CD4-positive, alpha-beta T cell treated with Interleukin-1 beta for 1 hour (primary cell): ENCODE measurements around the gene CLTCL1.
"Not testable (repeated sequence)": the region's sequence is repeated elsewhere in the genome, so short reads cannot be mapped to it uniquely, and the experiment has no call there.

Experiments used
- DNase-seq, 2 donors: peaks; one replicate each; pipeline ENCODE4 v3.0.0-alpha.2; 2020 to 2022

CLTCL1 gene

GRCh38 chr22:19291580-19292457 lies at the start of gene CLTCL1:
TSS of gene CLTCL1 (minus strand) at chr22:19291719. CDS start at chr22:19291641, 78 bp downstream.
- peak; percentile 74 to 75 for DNase-seq

DNA sequence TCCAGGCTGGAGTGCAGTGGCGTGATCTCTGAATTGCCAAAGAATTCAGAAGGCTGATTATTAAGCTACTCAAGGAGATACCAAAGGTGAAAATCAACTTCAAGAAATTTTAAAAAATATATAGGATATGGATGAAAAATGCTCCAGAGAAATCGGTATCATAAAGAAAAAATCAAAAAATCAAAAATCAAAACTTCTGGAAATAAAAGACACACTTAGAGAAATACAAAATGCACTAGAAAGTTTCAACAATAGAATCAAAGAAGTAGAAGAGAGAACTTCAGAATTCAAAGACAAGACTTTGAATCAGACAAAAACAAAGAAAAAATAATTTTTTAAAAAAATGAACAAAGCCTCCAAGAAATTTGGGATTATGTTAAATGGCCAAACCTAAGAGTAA lies 45.6 kb upstream of the CLTCL1 start:
- DNase-seq = no peak

GRCh38 chr22:19336133-19337075 lies 44.9 kb upstream of the CLTCL1 start:
- no peak for DNase-seq

GRCh38 chr22:19331975-19332374 lies 40.5 kb upstream of the CLTCL1 start:
- no peak for DNase-seq

DNA sequence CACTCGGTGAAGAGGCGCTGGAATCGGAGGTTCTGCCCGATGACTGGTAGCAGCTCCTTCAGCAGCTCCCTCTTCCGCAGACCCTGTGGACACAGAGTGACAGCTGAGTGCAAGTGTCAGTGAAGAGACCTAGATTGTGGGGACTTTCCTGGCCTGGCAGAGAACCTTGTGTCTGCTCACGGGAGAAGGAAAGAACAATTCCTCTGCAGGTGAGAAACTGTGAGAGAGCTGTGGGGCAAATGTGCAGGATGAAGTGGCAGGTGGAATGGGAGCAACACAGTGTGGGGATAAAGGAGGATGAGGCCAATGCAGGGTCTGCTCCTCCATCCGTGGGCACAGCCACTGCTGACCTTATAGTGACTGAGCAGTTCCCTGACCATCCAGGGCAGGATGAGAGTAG lies 40.0 kb upstream of the CLTCL1 start:
- DNase-seq = no peak

DNA sequence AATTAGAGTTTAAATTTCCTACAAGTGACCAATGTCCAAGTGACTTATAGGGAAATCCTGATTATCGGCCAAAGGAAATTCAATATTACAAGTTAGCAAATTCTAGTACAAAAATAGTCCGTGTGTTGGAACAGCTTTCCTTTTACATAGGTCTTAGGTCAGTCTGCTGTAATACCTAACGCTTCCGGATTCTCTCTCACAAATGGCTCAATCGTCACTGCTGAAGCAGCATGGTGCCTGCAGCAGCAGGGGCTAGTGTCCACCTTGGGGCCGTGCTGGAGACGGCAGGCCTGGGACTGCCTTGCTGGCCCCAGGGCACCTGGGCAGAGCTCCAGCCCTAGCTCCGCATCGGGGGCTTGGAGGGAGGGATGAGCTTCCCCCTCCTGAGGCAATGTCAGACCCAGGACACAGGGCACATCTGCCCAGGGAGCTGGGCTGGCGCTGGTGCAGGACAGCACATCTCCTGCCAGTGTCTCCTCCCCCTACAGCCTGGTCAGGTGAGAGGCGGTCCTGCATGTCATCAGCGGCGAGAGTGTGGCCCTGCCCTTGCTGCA lies 39.4 kb upstream of the CLTCL1 start:
- DNase-seq = no peak

GRCh38 chr22:19330205-19330604 lies 38.7 kb upstream of the CLTCL1 start:
- DNase-seq = not testable (repeated sequence)

DNA sequence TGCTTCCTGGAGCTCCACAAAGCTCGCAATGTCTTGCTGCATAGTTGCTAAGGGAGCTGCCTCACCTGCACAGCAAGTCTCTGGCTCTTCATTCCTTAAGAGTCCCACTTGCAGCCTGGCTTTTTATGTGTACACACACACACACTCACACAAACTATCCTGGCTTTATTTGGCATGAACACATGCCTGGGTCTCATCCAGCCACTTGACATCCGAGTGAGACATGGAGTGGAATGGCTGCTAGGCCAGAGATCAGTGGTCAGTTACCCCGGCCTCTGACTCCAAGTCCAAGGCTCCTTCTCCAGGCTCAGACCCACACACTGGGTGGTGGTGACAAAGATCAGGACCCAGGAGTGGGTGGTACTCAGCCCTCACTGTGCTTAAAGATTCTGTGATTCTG lies 37.9 kb upstream of the CLTCL1 start:
- DNase-seq = no peak

DNA sequence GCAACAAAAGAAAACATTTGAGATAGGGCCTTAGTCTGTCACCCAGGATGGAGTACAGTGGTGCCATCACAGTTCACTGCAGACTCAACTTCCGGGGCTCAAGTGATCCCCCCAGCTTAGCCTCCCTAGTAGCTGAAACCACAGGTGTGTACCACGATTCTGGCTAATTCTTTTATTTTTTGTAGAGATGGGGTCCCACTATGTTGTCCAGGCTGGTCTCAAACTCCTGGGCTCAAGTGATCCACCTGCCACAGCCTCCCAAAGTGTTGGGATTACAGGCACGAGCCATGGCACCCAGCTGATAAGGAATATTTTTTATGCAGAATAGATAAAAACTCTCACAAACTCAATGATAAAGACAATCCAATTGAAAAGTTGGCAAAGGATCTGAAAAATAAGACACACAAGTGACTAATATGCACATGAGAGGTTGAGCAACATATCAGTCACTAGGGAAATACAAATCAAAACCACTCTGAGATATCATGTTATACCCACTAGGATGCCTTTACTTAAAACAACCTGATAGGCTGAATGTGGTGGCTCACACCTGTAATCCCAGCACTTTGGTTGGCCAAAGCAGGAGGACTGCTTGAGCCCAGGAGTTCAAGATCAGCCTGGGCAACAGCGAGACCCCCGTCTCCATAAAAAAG lies 33.9 kb upstream of the CLTCL1 start:
- DNase-seq = no peak

DNA sequence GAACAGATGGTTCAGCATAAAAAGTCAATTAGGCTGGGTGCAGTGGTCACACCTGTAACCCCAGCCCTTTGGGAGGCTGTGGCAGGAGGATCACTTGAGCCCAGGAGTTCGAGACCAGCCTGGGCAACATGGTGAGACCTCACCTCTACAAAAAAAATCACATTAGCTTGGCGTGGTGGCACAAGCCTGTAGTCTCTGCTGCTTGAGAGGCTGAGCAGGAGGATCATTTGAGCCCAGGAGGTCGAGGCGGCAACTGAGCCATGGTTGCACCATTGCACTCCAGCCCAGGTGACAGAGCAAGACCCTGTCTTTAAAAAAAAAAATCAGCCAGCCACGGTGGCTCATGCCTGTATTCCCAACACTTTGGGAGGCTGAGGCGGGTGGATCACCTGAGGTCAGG lies 31.9 kb upstream of the CLTCL1 start:
- DNase-seq = not testable (repeated sequence)

GRCh38 chr22:19321757-19322156 lies 30.2 kb upstream of the CLTCL1 start:
- DNase-seq = no peak

GRCh38 chr22:19320136-19320535 lies 28.6 kb upstream of the CLTCL1 start:
- DNase-seq = not testable (repeated sequence)

GRCh38 chr22:19319281-19319680 lies 27.8 kb upstream of the CLTCL1 start:
- DNase-seq = no peak

DNA sequence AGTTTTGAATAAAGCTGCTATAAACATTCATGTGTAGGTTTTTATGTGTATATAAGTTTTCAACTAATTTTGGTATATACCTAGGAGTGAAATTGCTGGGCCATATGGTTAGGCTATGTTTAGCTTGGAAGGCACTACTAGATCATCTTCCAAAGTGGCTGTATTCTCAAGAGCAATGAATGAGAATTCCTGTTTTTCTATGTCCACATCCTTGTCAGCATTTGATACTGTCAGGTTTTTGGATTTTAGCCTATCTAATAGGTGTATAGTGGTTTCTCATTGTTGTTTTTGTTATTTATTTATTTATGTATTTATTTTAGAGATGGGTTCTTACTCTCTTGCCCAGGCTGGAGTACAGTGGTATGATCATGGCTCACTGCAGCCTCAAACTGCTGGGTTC lies 26.3 kb upstream of the CLTCL1 start:
- DNase-seq = no peak

DNA sequence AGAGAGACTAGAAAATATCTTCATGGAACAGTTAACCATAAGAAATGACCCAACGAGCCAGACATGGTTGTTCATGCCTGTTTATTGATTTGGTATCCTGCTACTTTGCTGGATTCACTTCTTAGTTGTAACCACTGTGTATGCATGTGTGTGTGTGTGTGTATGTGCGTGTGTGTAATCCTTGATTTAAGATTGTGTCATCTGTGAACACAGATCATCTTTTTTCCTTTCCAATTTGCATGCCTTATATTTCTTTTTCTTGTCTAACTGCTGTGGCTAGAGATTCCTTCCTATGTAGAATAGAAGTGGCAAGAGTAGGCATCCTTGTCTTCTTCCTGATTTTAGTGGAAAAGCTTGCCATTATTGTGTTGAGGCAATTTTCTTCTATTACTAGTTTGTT lies 16.4 kb upstream of the CLTCL1 start:
- no peak for DNase-seq

DNA sequence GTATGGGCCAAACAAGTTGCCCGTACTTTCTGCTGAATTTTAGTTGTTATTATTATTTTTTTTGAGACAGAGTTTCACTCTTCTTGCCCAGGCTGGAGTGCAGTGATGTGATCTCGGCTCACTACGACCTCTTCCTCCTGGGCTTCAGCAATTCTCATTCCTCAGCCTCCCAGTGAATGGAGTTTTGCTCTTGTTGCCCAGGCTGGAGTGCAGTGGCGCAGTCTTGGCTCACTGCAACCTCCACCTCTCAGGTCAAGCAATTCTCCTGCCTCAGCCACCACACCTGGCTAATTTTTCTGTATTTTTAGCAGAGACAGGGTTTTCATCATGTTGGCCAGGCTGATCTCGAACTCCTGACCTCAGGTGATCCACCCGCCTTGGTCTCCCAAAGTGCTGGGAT lies 15.0 kb upstream of the CLTCL1 start:
- DNase-seq = not testable (repeated sequence)

GRCh38 chr22:19304547-19304946 lies 13.0 kb upstream of the CLTCL1 start:
- DNase-seq = no peak

GRCh38 chr22:19303785-19304184 lies 12.3 kb upstream of the CLTCL1 start:
- DNase-seq = no peak

DNA sequence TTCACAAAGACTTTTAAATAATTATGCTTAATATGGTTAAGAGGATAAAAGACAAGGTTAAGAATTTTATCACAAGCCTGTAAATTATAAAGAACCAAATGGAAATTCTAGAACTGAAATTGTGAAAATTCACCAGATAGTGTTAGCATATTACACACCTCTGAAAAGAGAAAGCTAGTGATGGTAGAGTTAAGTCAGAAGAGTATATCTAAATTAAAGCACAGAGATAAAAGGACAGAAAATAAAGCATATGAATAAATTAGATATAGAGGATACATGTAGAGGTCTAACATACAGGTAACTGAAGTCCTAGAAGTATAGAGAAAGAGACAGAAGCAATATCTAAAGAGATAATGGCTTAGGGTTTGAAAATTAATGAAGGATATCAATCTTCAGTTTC lies 4.2 kb upstream of the CLTCL1 start:
- no peak for DNase-seq

DNA sequence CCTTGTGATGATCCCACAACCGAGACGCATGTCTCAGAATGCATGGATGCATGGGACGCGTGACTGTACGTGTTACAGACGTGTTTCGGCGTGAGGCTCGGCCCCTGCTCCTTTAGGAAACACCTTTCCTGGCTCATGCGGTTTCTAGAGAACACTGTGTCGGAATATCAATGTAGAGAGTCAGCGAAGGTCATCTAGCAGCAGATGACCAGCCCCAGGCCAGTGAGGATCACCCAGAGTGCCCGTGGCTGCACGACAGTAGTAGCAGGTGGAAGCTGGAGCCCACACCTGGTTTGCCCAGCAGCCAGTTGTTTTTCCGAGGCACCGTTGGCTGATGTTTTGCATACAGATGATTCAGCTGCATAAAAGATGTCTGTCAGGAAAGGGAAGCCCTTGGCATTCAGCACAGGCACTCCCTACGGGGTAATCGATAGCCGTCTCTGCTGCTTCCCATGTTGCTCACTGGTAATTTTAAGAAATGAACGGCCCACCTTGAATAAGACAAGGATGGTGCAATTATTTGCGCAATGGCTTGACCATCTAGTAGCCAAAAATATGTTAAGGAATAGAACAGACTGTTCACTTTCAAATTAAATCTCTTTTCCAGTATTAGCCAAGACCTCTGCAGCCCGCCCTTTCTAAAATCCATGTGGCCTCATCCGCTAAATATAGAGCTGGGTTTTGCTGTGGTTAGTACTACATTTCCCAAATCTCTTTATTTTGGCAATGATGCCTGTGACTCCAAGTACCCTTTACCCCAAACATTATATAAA lies 1.1 kb upstream of the CLTCL1 start:
- DNase-seq = no peak

DNA sequence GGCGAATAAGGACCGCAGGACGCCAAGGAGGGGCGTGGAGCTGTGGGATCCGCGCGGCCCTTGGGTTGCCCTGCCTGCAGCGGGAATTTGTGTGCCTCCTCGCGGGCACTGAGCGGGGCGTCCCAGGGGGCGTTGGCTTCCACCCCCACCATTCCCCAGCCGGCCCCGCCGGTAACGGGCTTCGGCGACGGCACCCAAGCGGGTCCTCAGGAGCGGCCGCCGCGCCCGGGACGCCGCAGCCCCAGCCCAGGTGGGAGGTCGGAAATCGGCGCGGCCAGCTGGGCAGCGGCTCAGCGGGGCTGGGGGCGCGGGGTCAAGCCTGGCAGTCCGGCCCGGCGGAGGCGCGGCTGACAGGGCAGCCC lies 320 bp downstream of the CLTCL1 start:
- DNase-seq = peak; percentile 8 to 18
